ENCODE data around the gene CD200R1.

CD200R1 gene

DNA sequence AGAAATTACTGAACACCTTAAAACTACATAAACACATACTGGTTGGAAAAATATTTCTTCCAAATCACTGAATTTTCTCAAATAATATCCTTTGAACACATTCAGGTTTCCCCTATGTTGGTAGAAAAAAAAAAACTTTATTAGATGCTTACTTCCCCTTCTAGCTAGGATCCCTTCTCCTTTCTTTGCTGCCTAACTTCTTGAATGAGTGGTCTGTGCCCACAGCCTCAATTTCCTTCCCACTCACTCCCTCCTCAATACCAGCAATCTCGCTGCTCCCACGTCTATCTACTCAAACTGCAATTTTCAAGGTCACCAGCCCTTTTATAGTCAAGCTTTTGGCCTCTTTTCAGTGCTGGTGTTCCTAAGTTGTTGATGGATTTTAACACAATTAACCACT lies 8.3 kb downstream of the CD200R1 start:
- DNase-seq (ENCODE audit: low read depth in 2 of 2): no peak
- TF ChIP-seq, protein P1, sequence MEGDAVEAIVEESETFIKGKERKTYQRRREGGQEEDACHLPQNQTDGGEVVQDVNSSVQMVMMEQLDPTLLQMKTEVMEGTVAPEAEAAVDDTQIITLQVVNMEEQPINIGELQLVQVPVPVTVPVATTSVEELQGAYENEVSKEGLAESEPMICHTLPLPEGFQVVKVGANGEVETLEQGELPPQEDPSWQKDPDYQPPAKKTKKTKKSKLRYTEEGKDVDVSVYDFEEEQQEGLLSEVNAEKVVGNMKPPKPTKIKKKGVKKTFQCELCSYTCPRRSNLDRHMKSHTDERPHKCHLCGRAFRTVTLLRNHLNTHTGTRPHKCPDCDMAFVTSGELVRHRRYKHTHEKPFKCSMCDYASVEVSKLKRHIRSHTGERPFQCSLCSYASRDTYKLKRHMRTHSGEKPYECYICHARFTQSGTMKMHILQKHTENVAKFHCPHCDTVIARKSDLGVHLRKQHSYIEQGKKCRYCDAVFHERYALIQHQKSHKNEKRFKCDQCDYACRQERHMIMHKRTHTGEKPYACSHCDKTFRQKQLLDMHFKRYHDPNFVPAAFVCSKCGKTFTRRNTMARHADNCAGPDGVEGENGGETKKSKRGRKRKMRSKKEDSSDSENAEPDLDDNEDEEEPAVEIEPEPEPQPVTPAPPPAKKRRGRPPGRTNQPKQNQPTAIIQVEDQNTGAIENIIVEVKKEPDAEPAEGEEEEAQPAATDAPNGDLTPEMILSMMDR (IDR thresholded peaks at IDR 0.05; ENCODE audit: low read depth, low read length): no peak
- no peak overlapping the region for H3K4me3 ChIP-seq (replicated peaks in 1 of 2; ENCODE audit: low read depth in 2 of 2, low read length in 2 of 2)

GRCh38 chr3:112965656-112966055 lies 9.2 kb downstream of the CD200R1 start:
- no peak overlapping the region for H3K4me3 ChIP-seq (replicated peaks in 1 of 2; ENCODE audit: low read depth in 2 of 2, low read length in 2 of 2)
- no peak for DNase-seq (ENCODE audit: low read depth in 2 of 2)

GRCh38 chr3:112963683-112964082 lies 11.2 kb downstream of the CD200R1 start:
- H3K4me3 ChIP-seq (replicated peaks in 1 of 2; ENCODE audit: low read depth in 2 of 2, low read length in 2 of 2): no peak overlapping the region
- TF ChIP-seq, protein P1 (IDR thresholded peaks at IDR 0.05; ENCODE audit: low read depth, low read length): no peak
- DNase-seq (ENCODE audit: low read depth in 2 of 2): no peak

More at GRCh38 chr3:112965656-112966055, 9.2 kb downstream of the CD200R1 start:
- TF ChIP-seq, protein P1 (IDR thresholded peaks at IDR 0.05; ENCODE audit: low read depth, low read length): no peak

DNA sequence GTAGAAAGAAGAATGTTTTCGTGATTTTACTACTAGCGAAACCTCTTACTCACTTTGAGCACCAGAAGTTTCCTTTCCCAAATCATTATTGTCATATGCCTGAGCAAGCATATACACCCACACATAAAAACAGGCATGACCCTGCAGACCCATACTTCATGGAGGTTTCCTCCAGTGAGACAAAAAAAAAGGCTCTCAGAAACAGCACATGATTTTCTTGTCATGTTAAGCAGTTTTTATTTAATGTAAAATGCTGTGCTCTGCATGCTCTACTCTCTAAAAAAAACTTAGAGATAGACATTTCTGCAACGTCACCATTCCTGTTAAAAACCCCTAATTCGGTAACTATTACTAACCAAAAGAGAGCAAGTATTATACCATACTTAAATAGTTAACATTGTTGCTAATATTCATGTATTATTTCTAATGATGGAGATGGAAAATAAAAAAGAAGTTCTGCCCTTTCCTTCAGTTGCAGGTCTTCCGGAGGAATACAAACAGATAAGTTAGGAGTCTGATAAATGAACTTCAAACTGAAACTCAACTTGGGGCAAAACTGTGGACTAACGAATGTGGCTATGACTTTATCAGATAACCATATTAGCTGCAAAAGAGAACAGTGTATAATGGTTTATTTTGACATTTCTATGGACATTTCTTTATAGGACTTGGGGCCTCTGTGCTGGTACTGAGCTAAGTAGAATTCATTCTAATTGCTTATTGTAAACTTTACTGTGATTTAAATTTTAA lies 15.9 kb downstream of the CD200R1 start:
- H3K4me3 ChIP-seq (replicated peaks in 1 of 2; ENCODE audit: low read depth in 2 of 2, low read length in 2 of 2): no peak overlapping the region
- TF ChIP-seq, protein P1 (IDR thresholded peaks at IDR 0.05; ENCODE audit: low read depth, low read length): no peak
- DNase-seq (ENCODE audit: low read depth in 2 of 2): no peak

DNA sequence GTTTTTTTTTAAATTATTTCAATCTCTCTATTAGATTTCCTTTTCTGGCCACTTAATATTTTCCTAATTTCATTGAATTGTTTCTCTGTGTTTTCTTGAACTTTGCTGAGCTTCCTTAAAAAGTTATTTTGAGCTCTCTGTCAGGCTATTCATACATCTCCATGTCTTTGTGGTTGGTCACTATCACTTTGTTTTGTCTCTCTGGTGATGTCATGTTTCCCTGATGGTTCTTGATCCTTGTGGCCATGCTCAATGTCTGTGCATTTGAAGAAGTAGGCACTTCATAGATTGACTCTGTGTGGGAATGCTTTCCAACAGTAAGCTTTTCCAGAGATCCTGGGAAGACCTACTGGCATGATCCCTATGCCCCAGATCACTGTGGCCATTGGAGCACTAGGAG lies 18.6 kb downstream of the CD200R1 start:
- TF ChIP-seq, protein P1 (IDR thresholded peaks at IDR 0.05; ENCODE audit: low read depth, low read length): no peak
- no peak overlapping the region for H3K4me3 ChIP-seq (replicated peaks in 1 of 2; ENCODE audit: low read depth in 2 of 2, low read length in 2 of 2)
- DNase-seq (ENCODE audit: low read depth in 2 of 2): no peak

GRCh38 chr3:112948346-112948838 lies 26.5 kb downstream of the CD200R1 start:
- no peak for DNase-seq (ENCODE audit: low read depth in 2 of 2)
- TF ChIP-seq, protein P1 (IDR thresholded peaks at IDR 0.05; ENCODE audit: low read depth, low read length): no peak

More at GRCh38 chr3:112948346-112948838, 26.5 kb downstream of the CD200R1 start:
- no peak overlapping the region for H3K4me3 ChIP-seq (replicated peaks in 1 of 2; ENCODE audit: low read depth in 2 of 2, low read length in 2 of 2)

Data from cardiac fibroblast (primary cell).